SHP77 (cell line): ENCODE results near the gene PHOX2A.

ENCODE experiments used
- DNase-seq, 2 experiments: peaks; one replicate each; lab custom pipeline; 2025; lab: John Stamatoyannopoulos, UW

PHOX2A gene

GRCh38 chr11:72233773-72234513 lies 10.0 kb downstream of the PHOX2A start:
- DNase-seq: no peak

- DNase-seq: no peak
These were observed 10.8 kb downstream of the PHOX2A start for GRCh38 chr11:72233056-72233772.

- no peak for DNase-seq
These were observed 11.5 kb downstream of the PHOX2A start for GRCh38 chr11:72232260-72233055.

GRCh38 chr11:72231396-72232259 lies 12.3 kb downstream of the PHOX2A start:
- no peak for DNase-seq

- DNase-seq: no peak
These were observed 13.1 kb downstream of the PHOX2A start for GRCh38 chr11:72230764-72231365.

- no peak for DNase-seq
These were observed 13.8 kb downstream of the PHOX2A start for GRCh38 chr11:72229925-72230763.

- no peak for DNase-seq
These were observed 14.5 kb downstream of the PHOX2A start for GRCh38 chr11:72229336-72229924.

- DNase-seq: no peak
These were observed 15.1 kb downstream of the PHOX2A start for GRCh38 chr11:72228844-72229231.

- DNase-seq: peak; percentile 26 to 33
These were observed 15.6 kb downstream of the PHOX2A start for GRCh38 chr11:72228229-72228843.

GRCh38 chr11:72227316-72228228 lies 16.4 kb downstream of the PHOX2A start:
- peak; percentile 97 to 98 for DNase-seq

GRCh38 chr11:72226701-72227100 lies 17.3 kb downstream of the PHOX2A start:
- DNase-seq: peak in 1 of 2 experiments; percentile 45

GRCh38 chr11:72225411-72225951 lies 18.5 kb downstream of the PHOX2A start:
- no peak for DNase-seq

- no peak for DNase-seq
These were observed 19.2 kb downstream of the PHOX2A start, which contains the start of gene INPPL1 for GRCh38 chr11:72224564-72225410. Gene INPPL1, plus strand, starts transcription at chr11:72224767. Its CDS starts 218 bp downstream, at chr11:72224985.

- peak; percentile 51 to 79 for DNase-seq
These were observed 20.1 kb downstream of the PHOX2A start for GRCh38 chr11:72223615-72224563.

GRCh38 chr11:72222907-72223614 lies 20.9 kb downstream of the PHOX2A start:
- peak; percentile 94 to 96 for DNase-seq
